GM10248 (cell line): ENCODE data around the gene RRAS2.
"Not testable (repeated sequence)": the region's sequence is repeated elsewhere in the genome, so short reads cannot be mapped to it uniquely, and the experiment has no call there.

Experiments
- CTCF ChIA-PET: fragments of 300-600 bp; sonication (Branson Sonifier 250); formaldehyde crosslinking; extraction: SDS; loops from one replicate; lab custom pipeline; 2021; ENCODE audit warnings: antibody characterized with exemption; lab: Yijun Ruan, JAX
- POLR2A ChIA-PET: fragments of 350-650 bp; sonication (Branson Sonifier 250); formaldehyde crosslinking; extraction: SDS; loops from one replicate; lab custom pipeline; 2020; ENCODE audit warnings: antibody characterized with exemption; lab: Yijun Ruan, JAX
- DNase-seq: peaks from one replicate; pipeline ENCODE4 v3.0.0; 2012; ENCODE audit errors: extremely low spot score
- CTCF ChIP-seq: IDR thresholded peaks from 2 replicates; pipeline ENCODE4 v1.5.1; 2012; ENCODE audit warnings: mild to moderate bottlenecking, low read depth; ENCODE audit errors: extremely low read depth, missing control alignments, control extremely low read depth

RRAS2 gene

DNA sequence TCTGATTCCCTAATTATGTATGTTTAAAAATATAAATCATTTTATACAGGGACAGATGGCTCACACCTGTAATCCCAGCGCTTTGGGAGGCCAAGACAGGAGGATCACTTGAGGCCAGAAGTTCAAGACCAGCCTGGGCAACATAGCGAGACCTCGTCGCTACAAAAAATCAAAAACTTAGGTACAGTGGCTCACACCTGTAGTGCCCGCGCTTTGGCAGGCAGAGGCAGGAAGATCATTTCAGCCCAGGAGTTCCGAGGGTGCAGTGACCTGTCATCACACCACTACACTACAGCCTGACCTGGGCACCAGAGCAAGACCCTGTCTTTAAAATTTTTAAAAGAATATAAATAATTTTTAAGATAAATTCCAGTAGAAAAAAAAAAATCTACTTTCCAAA is 11.5 kb downstream of the RRAS2 start:
- DNase-seq: no peak
- POLR2A ChIA-PET: no interaction called here
- CTCF ChIA-PET: interaction anchor here (1.1 to 1.9 kb wide), 2 partner anchors 12 to 15 kb away, joined by 3 to 11 read pairs; no protein-coding TSS in a partner anchor
- TF ChIP-seq CTCF: no peak

DNA sequence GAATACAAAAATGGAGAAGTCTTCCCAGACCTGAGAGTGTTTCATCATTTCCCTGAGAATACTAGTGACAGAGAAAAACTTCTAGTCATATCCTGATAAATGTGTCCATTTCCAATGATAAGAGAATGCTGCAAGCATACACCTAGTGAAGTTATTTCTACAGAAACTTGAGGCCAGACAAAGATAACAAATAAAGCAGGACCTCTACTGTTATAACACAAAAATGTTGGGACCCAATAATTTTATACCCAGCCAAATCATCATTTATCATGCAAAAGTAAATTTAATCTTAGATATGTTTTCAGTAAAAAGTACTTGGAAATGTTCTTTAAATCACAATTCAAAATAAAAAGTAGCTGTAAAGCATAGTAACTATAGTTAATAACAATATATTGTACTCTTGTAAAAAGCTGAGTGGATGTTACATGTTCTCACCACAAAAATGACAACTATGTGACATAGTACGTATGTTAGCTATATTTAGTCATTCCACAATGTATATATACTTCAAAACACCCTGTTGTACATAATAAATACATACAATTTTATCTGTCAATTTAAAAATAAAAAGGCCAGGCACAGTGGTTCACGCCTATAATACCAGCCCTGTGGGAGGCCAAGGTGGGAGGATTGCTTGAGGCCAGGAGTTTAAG is 12.6 kb downstream of the RRAS2 start:
- ChIA-PET CTCF (interaction anchor here (0.9 to 1.9 kb wide), 6 partner anchors 10 to 108 kb away, joined by 3 to 11 read pairs (median 4); no protein-coding TSS in a partner anchor), POLR2A (no interaction called here)
- no peak for DNase-seq
- no peak for TF ChIP-seq CTCF

- no peak for DNase-seq
- ChIA-PET CTCF (interaction anchor here (0.7 to 2.1 kb wide), 7 partner anchors 10 to 45 kb away, joined by 3 to 11 read pairs (median 4); no protein-coding TSS in a partner anchor), POLR2A (interaction anchor here (0.5 kb wide), 1 partner anchor 14 kb away, joined by 3 read pairs; no protein-coding TSS in a partner anchor)
- TF ChIP-seq CTCF: no peak
Measured at GRCh38 chr11:14345668-14346067, 13.3 kb downstream of the RRAS2 start.

DNA sequence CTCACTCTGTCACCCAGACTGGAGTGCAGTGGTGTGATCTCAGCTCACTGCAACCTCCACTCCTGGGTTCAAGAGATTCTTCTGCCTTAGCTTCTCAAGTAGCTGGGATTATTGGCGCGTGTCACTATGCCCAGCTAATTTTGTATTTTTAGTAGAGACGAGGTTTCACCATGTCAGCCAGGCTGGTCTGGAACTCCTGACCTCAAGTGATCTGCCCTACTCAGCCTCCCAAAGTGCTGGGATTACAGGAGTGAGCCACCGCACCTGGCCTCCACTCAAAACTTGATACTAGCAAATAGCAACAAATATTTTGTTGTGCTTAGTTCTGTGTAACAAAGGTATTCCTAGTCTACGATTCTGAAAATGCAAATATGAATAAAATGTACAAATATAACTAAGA is 14.0 kb downstream of the RRAS2 start:
- DNase-seq: not testable (repeated sequence)
- ChIA-PET CTCF (interaction anchor here (1.0 to 2.1 kb wide), 6 partner anchors 9 to 45 kb away, joined by 3 to 6 read pairs (median 4); no protein-coding TSS in a partner anchor), POLR2A (interaction anchor here (0.6 kb wide), 1 partner anchor 29 kb away, joined by 6 read pairs; no protein-coding TSS in a partner anchor)

GRCh38 chr11:14342906-14343305 is 16.1 kb downstream of the RRAS2 start:
- ChIA-PET CTCF (interaction anchor here (0.8 to 1.7 kb wide), 10 partner anchors 9 to 49 kb away, joined by 3 to 6 read pairs (median 4); no protein-coding TSS in a partner anchor), POLR2A (interaction anchor here (0.7 kb wide), 1 partner anchor 15 kb away, joined by 3 read pairs; no protein-coding TSS in a partner anchor)
- no peak for TF ChIP-seq CTCF
- DNase-seq: no peak

GRCh38 chr11:14341968-14342367 is 17.0 kb downstream of the RRAS2 start:
- TF ChIP-seq CTCF: no peak
- POLR2A ChIA-PET: no interaction called here

GRCh38 chr11:14340721-14341120 is 18.3 kb downstream of the RRAS2 start:
- POLR2A ChIA-PET: no interaction called here
- DNase-seq: no peak
- CTCF ChIA-PET: no interaction called here
- no peak for TF ChIP-seq CTCF

More at GRCh38 chr11:14341968-14342367, 17.0 kb downstream of the RRAS2 start:
- CTCF ChIA-PET: interaction anchor here (1.0 to 1.7 kb wide), 8 partner anchors 8 to 50 kb away, joined by 3 to 6 read pairs (median 4); no protein-coding TSS in a partner anchor
- no peak for DNase-seq
